ENCODE data around the gene ACYP2. TPM values are rescaled to one million over a fixed set of nuclear protein-coding genes. Genes with fewer than 3 reads are reported as not detected.
"Not testable (repeated sequence)": the region's sequence is repeated elsewhere in the genome, so short reads cannot be mapped to it uniquely, and the experiment has no call there.

The ACYP2 gene
- total RNA-seq = 1 to 10 TPM; 4.3 to 5.1 (median 5.1) TPM

GRCh38 chr2:54115284-54116137 lies at the start of gene ACYP2:
ACYP2 (plus strand) TSS chr2:54115615.
- H3K4me3 Mint-ChIP-seq = peak within 1 kb of the TSS; percentile 93
- peak; percentile 88 for DNase-seq
- ATAC-seq = peak; percentile 90 to 92
- peaks cover 13% of the 10 kb centered on the region for H3K36me3 Mint-ChIP-seq (ENCODE audit: insufficient read depth)
- peaks cover 14% of the 10 kb centered on the region for H3K4me1 Mint-ChIP-seq (ENCODE audit: low read depth)
- H3K9me3 Mint-ChIP-seq = peaks cover 5% of the 10 kb centered on the region
- no peaks in the 10 kb centered on the region for H3K27me3 Mint-ChIP-seq (ENCODE audit: low read depth)

- no peaks in the 10 kb centered on the region for H3K27me3 Mint-ChIP-seq (ENCODE audit: low read depth)
Measured at GRCh38 chr2:54065891-54066290, 49.5 kb upstream of the ACYP2 start.

GRCh38 chr2:54067851-54068375 lies 47.5 kb upstream of the ACYP2 start:
- DNase-seq = no peak
- no peaks in the 10 kb centered on the region for H3K9me3 Mint-ChIP-seq
- peaks cover 6% of the 10 kb centered on the region for H3K36me3 Mint-ChIP-seq (ENCODE audit: insufficient read depth)
- no peak overlapping the region for H3K4me3 Mint-ChIP-seq
- H3K4me1 Mint-ChIP-seq (ENCODE audit: low read depth) = no peaks in the 10 kb centered on the region
- ATAC-seq = no peak
- H3K27me3 Mint-ChIP-seq (ENCODE audit: low read depth) = no peaks in the 10 kb centered on the region

More at GRCh38 chr2:54065891-54066290, 49.5 kb upstream of the ACYP2 start:
- ATAC-seq (no peak), DNase-seq (no peak)
- H3K36me3 Mint-ChIP-seq (ENCODE audit: insufficient read depth) = peaks cover 4% of the 10 kb centered on the region
- no peaks in the 10 kb centered on the region for H3K9me3 Mint-ChIP-seq
- H3K4me1 Mint-ChIP-seq (ENCODE audit: low read depth) = no peaks in the 10 kb centered on the region
- no peak overlapping the region for H3K4me3 Mint-ChIP-seq

GRCh38 chr2:54072483-54072882 lies 42.9 kb upstream of the ACYP2 start:
- DNase-seq; H3K36me3 Mint-ChIP-seq (ENCODE audit: insufficient read depth); ATAC-seq; H3K4me3 Mint-ChIP-seq; H3K4me1 Mint-ChIP-seq (ENCODE audit: low read depth); H3K9me3 Mint-ChIP-seq; H3K27me3 Mint-ChIP-seq (ENCODE audit: low read depth): not testable (repeated sequence)

GRCh38 chr2:54073796-54074195 lies 41.6 kb upstream of the ACYP2 start:
- no peak overlapping the region for H3K4me3 Mint-ChIP-seq
- peak in 1 of 2 donors; percentile 58 for ATAC-seq
- peaks cover 9% of the 10 kb centered on the region for H3K4me1 Mint-ChIP-seq (ENCODE audit: low read depth)
- H3K9me3 Mint-ChIP-seq = no peaks in the 10 kb centered on the region
- no peaks in the 10 kb centered on the region for H3K27me3 Mint-ChIP-seq (ENCODE audit: low read depth)
- no peak for DNase-seq
- peaks cover 3% of the 10 kb centered on the region for H3K36me3 Mint-ChIP-seq (ENCODE audit: insufficient read depth)

GRCh38 chr2:54074606-54075341 lies 40.6 kb upstream of the ACYP2 start:
- no peaks in the 10 kb centered on the region for H3K9me3 Mint-ChIP-seq
- ATAC-seq = no peak
- DNase-seq = no peak
- H3K4me1 Mint-ChIP-seq (ENCODE audit: low read depth) = peaks cover 9% of the 10 kb centered on the region
- H3K4me3 Mint-ChIP-seq = no peak overlapping the region
- peaks cover 3% of the 10 kb centered on the region for H3K36me3 Mint-ChIP-seq (ENCODE audit: insufficient read depth)
- no peaks in the 10 kb centered on the region for H3K27me3 Mint-ChIP-seq (ENCODE audit: low read depth)

GRCh38 chr2:54076586-54076985 lies 38.8 kb upstream of the ACYP2 start:
- H3K4me3 Mint-ChIP-seq = no peak overlapping the region
- no peaks in the 10 kb centered on the region for H3K36me3 Mint-ChIP-seq (ENCODE audit: insufficient read depth)
- ATAC-seq (no peak), DNase-seq (no peak)
- H3K4me1 Mint-ChIP-seq (ENCODE audit: low read depth) = peaks cover 9% of the 10 kb centered on the region
- no peaks in the 10 kb centered on the region for H3K9me3 Mint-ChIP-seq
- H3K27me3 Mint-ChIP-seq (ENCODE audit: low read depth) = no peaks in the 10 kb centered on the region

- Mint-ChIP-seq H3K36me3 (ENCODE audit: insufficient read depth) (no peaks in the 10 kb centered on the region), H3K4me3 (no peak overlapping the region), H3K27me3 (ENCODE audit: low read depth) (no peaks in the 10 kb centered on the region), H3K9me3 (no peaks in the 10 kb centered on the region), H3K4me1 (ENCODE audit: low read depth) (peaks cover 12% of the 10 kb centered on the region)
- ATAC-seq = no peak
- DNase-seq = no peak
Measured at GRCh38 chr2:54077088-54077900, 38.1 kb upstream of the ACYP2 start.

GRCh38 chr2:54079331-54079730 lies 36.1 kb upstream of the ACYP2 start:
- DNase-seq (no peak), ATAC-seq (no peak)
- H3K4me1 Mint-ChIP-seq (ENCODE audit: low read depth) = peaks cover 5% of the 10 kb centered on the region
- no peaks in the 10 kb centered on the region for H3K9me3 Mint-ChIP-seq
- no peaks in the 10 kb centered on the region for H3K36me3 Mint-ChIP-seq (ENCODE audit: insufficient read depth)
- no peak overlapping the region for H3K4me3 Mint-ChIP-seq
- no peaks in the 10 kb centered on the region for H3K27me3 Mint-ChIP-seq (ENCODE audit: low read depth)

GRCh38 chr2:54081574-54081973 lies 33.8 kb upstream of the ACYP2 start:
- H3K9me3 Mint-ChIP-seq = no peaks in the 10 kb centered on the region
- peaks cover 7% of the 10 kb centered on the region for H3K4me1 Mint-ChIP-seq (ENCODE audit: low read depth)
- H3K36me3 Mint-ChIP-seq (ENCODE audit: insufficient read depth) = no peaks in the 10 kb centered on the region
- DNase-seq (no peak), ATAC-seq (peak; percentile 82 to 88)
- no peak overlapping the region for H3K4me3 Mint-ChIP-seq
- no peaks in the 10 kb centered on the region for H3K27me3 Mint-ChIP-seq (ENCODE audit: low read depth)

- Mint-ChIP-seq H3K4me3 (no peak overlapping the region), H3K36me3 (ENCODE audit: insufficient read depth) (no peaks in the 10 kb centered on the region), H3K4me1 (ENCODE audit: low read depth) (peaks cover 5% of the 10 kb centered on the region), H3K27me3 (ENCODE audit: low read depth) (no peaks in the 10 kb centered on the region), H3K9me3 (no peaks in the 10 kb centered on the region)
- no peak for DNase-seq
- no peak for ATAC-seq
Measured at GRCh38 chr2:54083021-54083420, 32.4 kb upstream of the ACYP2 start.

GRCh38 chr2:54083445-54083844 lies 32.0 kb upstream of the ACYP2 start:
- ATAC-seq (no peak), DNase-seq (no peak)
- Mint-ChIP-seq H3K9me3 (no peaks in the 10 kb centered on the region), H3K4me1 (ENCODE audit: low read depth) (peaks cover 5% of the 10 kb centered on the region), H3K27me3 (ENCODE audit: low read depth) (no peaks in the 10 kb centered on the region), H3K4me3 (no peak overlapping the region), H3K36me3 (ENCODE audit: insufficient read depth) (no peaks in the 10 kb centered on the region)

- DNase-seq (no peak), ATAC-seq (no peak)
- Mint-ChIP-seq H3K27me3 (ENCODE audit: low read depth) (no peaks in the 10 kb centered on the region), H3K9me3 (no peaks in the 10 kb centered on the region), H3K4me3 (no peak overlapping the region), H3K36me3 (ENCODE audit: insufficient read depth) (no peaks in the 10 kb centered on the region), H3K4me1 (ENCODE audit: low read depth) (peaks cover 5% of the 10 kb centered on the region)
Measured at GRCh38 chr2:54084600-54084999, 30.8 kb upstream of the ACYP2 start.

- peaks cover 5% of the 10 kb centered on the region for H3K4me1 Mint-ChIP-seq (ENCODE audit: low read depth)
- H3K36me3 Mint-ChIP-seq (ENCODE audit: insufficient read depth) = no peaks in the 10 kb centered on the region
- H3K9me3 Mint-ChIP-seq = no peaks in the 10 kb centered on the region
- no peak overlapping the region for H3K4me3 Mint-ChIP-seq
- no peak for DNase-seq
- no peaks in the 10 kb centered on the region for H3K27me3 Mint-ChIP-seq (ENCODE audit: low read depth)
- no peak for ATAC-seq
Measured at GRCh38 chr2:54085069-54085468, 30.3 kb upstream of the ACYP2 start.

All from activated T-cell treated with anti-CD3 and anti-CD28 coated beads, Interleukin-2, amount 50 U/mL, for 4 hours (primary cell).